ENCODE results near the gene FAM118B.

FAM118B gene

DNA sequence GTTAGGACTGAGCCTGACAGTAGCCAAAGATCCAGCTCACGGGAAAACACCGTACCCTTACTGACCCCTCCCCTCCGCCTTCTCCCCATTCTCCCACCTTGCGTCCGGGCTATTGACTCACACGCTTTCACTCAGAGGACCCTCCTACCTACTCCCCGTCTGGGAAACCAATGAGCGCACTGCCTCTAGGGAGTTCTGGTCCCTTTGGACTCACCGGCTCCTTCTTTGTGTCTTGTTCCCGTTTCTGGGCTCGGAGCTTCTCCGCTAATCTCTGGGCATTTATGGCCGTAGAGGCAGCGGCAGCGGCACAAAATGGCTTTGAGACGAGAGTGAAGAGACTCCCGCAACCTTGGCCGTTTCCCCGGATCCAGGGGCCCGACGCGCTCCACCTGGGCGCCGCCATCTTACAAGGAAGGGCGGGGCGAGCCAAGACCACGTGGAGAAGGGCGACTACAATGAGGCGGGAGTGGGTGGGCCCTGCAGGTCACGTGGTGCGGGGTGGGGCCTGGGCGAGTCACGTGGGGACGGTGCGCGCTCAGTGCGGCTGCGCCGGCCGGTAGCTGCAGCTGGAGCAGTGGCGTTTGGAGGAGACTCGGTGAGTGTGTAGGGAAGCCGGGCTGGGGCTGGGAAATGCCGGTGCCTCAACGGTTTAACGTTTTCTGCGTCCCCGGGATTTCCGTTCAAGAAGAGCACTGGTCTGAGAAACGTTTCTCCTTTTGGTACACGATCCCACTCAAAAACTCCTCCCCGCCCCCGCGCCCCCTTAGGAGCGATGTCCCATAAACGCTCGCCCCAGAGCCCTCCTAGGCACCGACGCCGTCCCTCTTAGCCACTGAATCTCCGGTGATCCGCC lies at the start of gene FAM118B, which contains the start of gene RPUSD4:
TSS of gene FAM118B (plus strand) at position 547 of the 853 bp plus-strand sequence. CDS start 23,220 bp downstream, outside the sequence.
TSS of gene RPUSD4 (minus strand) at position 415 of the 853 bp plus-strand sequence. CDS start at position 403, 12 bp downstream.
- H3K9ac ChIP-seq, result peak within 1 kb of the TSS; percentile 93
- peaks cover 29% of the 10 kb centered on the region for H3K4me1 ChIP-seq
- no peaks in the 10 kb centered on the region for H3K27me3 ChIP-seq
- H3K27ac ChIP-seq, result peak within 1 kb of the TSS; percentile 89
- TF ChIP-seq Cebpa-rat (IDR thresholded peaks at IDR 0.05), result no peak
- H4K20me1 ChIP-seq, result peaks cover 12% of the 10 kb centered on the region
- H3K9me3 ChIP-seq, result no peaks in the 10 kb centered on the region
- H3K4me2 ChIP-seq, result peak within 1 kb of the TSS; percentile 95
- H3K36me3 ChIP-seq, result peaks cover 37% of the 10 kb centered on the region
- H3K4me3 ChIP-seq, result peak within 1 kb of the TSS; percentile 85

DNA sequence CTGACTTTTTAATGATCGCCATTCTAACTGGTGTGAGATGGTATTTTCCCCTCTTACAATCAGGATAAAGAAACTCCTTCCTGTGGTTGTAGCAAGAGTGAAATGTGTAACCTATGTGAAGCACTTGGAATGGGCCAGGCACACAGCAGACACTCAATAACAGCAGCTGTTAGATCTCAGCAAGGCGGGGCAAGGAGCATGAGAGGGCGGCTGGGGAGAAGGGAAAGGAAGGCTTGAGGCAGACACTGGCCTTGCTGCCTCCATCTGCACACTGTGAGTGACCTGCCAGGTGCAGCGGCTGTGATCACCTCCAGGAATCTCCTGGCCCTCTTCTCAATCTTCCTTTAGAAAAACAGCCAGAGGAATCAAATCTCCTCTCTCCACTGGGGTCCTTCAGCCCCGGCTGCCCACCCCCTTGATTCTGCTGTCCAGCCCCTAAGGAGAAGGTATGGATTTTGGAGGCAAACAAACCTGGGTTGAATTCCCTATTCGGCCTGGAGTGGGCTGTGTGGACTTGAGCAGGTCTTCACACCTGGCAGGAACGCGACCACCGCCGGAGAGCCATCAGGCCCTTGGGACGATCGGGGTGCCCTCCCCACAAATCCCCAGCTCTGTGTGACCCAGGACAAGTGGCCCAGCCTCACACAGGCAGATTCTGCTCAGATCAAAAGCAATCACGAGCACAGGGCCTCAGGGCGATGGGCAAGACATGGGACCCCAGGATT lies 49.1 kb upstream of the FAM118B start:
- no peak overlapping the region for H3K4me3 ChIP-seq
- H3K27ac ChIP-seq, result peak overlapping the region; percentile 81
- peak overlapping the region; percentile 77 for H3K4me2 ChIP-seq
- no peaks in the 10 kb centered on the region for H3K27me3 ChIP-seq
- no peak for TF ChIP-seq Cebpa-rat (IDR thresholded peaks at IDR 0.05)
- peaks cover 94% of the 10 kb centered on the region for H3K4me1 ChIP-seq
- no peaks in the 10 kb centered on the region for H3K9me3 ChIP-seq
- H4K20me1 ChIP-seq, result no peaks in the 10 kb centered on the region
- no peaks in the 10 kb centered on the region for H3K36me3 ChIP-seq
- H3K9ac ChIP-seq, result peak overlapping the region; percentile 69; the same call in 1 of the 2 replicates

DNA sequence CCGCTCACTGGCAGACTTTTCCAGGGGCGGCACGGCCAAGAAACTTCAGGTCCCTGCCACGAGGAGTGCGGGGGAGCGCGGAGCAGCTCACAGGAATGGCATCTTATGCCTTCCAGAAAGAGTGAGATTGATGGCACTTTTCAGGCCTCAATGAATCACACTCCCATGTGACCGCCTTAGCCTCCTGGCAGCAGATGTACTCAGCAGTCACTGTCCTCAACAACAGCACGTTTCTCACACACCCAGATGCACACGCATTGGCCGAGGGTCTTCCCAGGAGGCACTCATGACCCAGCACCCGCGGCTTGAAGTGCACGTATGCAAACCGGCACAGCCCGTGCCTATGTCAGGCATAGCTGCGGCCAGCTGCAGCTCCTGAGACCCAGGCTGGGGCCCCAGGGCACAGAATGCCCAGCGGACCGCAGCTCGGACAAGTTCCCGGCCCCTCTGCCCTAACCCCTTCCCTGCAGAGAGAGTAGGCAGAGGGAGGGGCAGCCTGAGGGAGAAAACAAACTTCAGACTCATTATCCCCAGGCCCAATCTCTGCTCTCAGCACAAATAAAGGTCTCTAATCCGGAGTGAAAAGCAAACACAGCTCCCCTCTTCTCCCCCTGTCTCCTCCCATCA lies 48.4 kb upstream of the FAM118B start:
- Histone ChIP-seq H3K27ac (peak overlapping the region; percentile 81), H3K9me3 (no peaks in the 10 kb centered on the region), H4K20me1 (no peaks in the 10 kb centered on the region), H3K36me3 (no peaks in the 10 kb centered on the region), H3K9ac (peak overlapping the region; percentile 69), H3K27me3 (no peaks in the 10 kb centered on the region), H3K4me2 (peak overlapping the region; percentile 77), H3K4me3 (0 out of 2 replicates have a peak overlapping the region, but pooled peaks have one; percentile 4), H3K4me1 (peaks cover 94% of the 10 kb centered on the region)
- no peak for TF ChIP-seq Cebpa-rat (IDR thresholded peaks at IDR 0.05)

DNA sequence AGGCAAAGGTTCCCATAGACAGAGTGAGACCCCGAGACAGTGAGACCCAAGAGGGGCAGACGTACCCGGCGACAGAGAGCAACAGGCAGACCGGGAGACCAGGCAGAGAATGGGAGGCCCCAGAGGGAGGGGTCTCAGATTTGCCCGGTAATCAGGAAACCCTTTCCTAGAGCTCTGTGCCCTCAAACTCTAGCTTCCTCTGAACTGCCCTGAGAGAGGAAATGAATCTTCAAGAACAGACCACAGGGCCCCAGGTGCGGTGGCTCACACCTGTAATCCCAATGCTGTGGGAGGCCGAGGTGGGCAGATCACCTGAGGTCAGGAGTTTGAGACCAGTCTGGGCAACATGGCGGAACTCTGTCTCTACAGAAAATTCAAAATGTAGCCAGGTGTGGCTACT lies 47.8 kb upstream of the FAM118B start:
- TF ChIP-seq Cebpa-rat (IDR thresholded peaks at IDR 0.05), result no peak
- H3K36me3 ChIP-seq, result no peaks in the 10 kb centered on the region
- no peaks in the 10 kb centered on the region for H3K9me3 ChIP-seq
- peak overlapping the region; percentile 69 for H3K9ac ChIP-seq
- peak overlapping the region; percentile 77 for H3K4me2 ChIP-seq
- H3K4me1 ChIP-seq, result peaks cover 92% of the 10 kb centered on the region
- H3K27me3 ChIP-seq, result no peaks in the 10 kb centered on the region
- no peaks in the 10 kb centered on the region for H4K20me1 ChIP-seq
- 0 out of 2 replicates have a peak overlapping the region, but pooled peaks have one; percentile 4 for H3K4me3 ChIP-seq
- H3K27ac ChIP-seq, result peak overlapping the region; percentile 81

DNA sequence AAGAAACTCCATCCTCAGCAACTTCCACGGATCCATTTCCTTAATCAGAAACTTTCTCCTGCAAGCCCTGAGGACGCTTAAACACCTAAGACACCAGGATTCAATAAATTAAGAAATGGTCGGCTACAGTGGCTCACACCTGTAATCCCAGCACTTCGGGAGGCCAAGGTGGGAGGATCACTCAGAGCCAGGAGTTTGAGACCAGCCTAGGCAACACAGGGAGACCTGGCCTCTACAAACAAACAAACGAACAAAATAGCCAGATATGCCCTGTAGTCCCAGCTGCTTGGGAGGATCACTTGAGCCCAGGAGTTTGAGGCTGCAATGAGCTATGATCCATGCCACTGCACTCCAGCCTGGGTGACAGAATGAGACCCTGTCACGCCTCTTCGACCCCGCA lies 46.8 kb upstream of the FAM118B start:
- no peak overlapping the region for H3K9ac ChIP-seq
- H3K27ac ChIP-seq, result peak overlapping the region; percentile 53
- no peaks in the 10 kb centered on the region for H3K36me3 ChIP-seq

DNA sequence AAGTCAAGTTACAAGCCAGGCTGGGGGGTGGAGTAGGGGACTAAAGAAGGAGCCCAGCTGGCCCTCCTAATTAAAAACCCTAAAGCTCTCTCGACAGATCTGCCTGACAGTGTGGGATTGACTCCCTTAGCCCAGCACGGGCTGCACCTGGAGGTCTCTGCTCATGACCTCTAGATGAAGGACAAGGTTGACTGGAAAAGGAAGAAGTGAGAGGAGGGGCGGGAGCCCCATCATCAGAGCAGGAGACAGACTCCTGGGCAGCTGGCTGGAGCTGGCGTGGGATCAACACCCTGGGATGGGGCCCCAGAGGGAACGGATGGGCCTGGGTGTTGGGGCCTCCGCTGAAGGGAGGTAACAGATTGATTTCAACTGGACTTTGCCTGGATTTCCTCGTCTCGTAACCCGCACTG lies 46.3 kb upstream of the FAM118B start:
- Histone ChIP-seq H3K9me3 (no peaks in the 10 kb centered on the region), H3K27me3 (no peaks in the 10 kb centered on the region), H3K4me2 (peak overlapping the region; percentile 77), H3K4me3 (no peak overlapping the region), H3K27ac (peak overlapping the region; percentile 53), H3K36me3 (no peaks in the 10 kb centered on the region), H3K4me1 (peaks cover 77% of the 10 kb centered on the region), H4K20me1 (no peaks in the 10 kb centered on the region), H3K9ac (no peak overlapping the region)
- TF ChIP-seq Cebpa-rat (IDR thresholded peaks at IDR 0.05), result no peak

More for the DNA sequence above, 46.8 kb upstream of the FAM118B start:
- peak overlapping the region; percentile 77 for H3K4me2 ChIP-seq
- H4K20me1 ChIP-seq, result no peaks in the 10 kb centered on the region
- no peak for TF ChIP-seq Cebpa-rat (IDR thresholded peaks at IDR 0.05)
- peaks cover 82% of the 10 kb centered on the region for H3K4me1 ChIP-seq
- no peaks in the 10 kb centered on the region for H3K27me3 ChIP-seq
- no peak overlapping the region for H3K4me3 ChIP-seq
- H3K9me3 ChIP-seq, result no peaks in the 10 kb centered on the region

DNA sequence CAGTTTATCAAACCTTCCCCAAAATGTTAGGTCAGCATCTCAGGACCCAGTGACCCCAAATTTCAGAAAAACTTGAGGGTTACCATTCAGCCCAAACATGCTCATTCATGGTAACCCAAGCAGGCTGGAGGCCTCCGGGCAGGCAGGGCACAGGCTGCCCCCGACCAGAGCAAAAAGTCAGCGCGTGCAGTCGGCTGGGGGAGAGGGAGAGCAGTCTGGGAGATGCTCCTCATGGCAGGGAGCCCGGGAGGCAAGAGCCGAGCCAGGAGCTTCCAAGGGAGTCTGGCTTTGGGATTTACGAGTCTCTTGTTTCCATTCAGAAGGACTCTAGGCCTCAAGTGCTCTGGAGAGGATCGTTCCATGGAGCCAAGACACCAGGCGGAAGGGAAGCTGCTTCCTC lies 45.8 kb upstream of the FAM118B start:
- Histone ChIP-seq H3K9me3 (no peaks in the 10 kb centered on the region), H3K4me1 (peaks cover 72% of the 10 kb centered on the region), H3K9ac (no peak overlapping the region), H3K27me3 (no peaks in the 10 kb centered on the region), H3K36me3 (no peaks in the 10 kb centered on the region), H3K4me3 (no peak overlapping the region), H4K20me1 (no peaks in the 10 kb centered on the region), H3K27ac (peak overlapping the region; percentile 53; the same call in 1 of the 2 replicates), H3K4me2 (peak overlapping the region; percentile 77)
- TF ChIP-seq Cebpa-rat (IDR thresholded peaks at IDR 0.05), result no peak

DNA sequence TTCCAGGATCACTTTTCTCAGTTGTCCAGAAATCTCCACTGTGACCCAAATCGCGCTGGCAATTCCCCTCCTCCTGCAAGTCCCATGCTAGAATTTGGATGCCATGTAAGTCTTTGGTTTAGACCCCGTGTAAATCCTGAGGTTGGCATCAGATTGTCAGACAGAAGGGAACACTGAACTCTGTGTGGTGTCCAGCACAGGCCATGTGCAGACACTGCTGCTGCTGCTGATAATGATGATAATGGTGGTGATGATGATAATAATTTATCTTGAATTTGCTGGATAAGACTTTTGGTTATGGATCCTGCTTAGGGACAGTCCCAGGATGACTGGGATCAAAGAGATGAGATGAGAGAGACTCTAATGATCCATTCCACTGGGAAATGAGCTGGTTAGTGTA lies 45.2 kb upstream of the FAM118B start:
- H3K9ac ChIP-seq, result no peak overlapping the region
- no peak overlapping the region for H3K4me3 ChIP-seq
- H3K27me3 ChIP-seq, result no peaks in the 10 kb centered on the region
- TF ChIP-seq Cebpa-rat (IDR thresholded peaks at IDR 0.05), result no peak
- peaks cover 71% of the 10 kb centered on the region for H3K4me1 ChIP-seq
- no peaks in the 10 kb centered on the region for H3K9me3 ChIP-seq
- H4K20me1 ChIP-seq, result no peaks in the 10 kb centered on the region
- no peaks in the 10 kb centered on the region for H3K36me3 ChIP-seq
- H3K4me2 ChIP-seq, result peak overlapping the region; percentile 77; the same call in 1 of the 2 replicates
- 0 out of 2 replicates have a peak overlapping the region, but pooled peaks have one; percentile 53 for H3K27ac ChIP-seq

DNA sequence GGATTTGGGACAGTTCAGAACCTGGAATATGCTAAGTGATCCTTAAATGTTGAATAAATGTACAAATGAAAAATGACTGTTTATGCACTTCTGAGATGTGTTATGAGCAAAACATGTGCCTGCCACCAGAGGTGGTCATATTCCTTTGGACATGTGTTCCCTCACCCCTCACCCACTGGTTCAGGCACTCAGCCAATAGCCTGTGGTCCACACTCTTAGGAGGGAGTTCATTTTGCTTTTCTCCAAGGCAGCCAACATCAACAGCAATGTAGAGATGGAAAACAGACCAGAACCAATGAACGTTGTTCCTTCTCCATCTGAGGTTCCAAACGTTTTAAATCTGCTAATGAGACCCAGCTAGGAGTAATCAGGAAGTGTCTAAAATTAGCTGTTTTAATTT lies 44.1 kb upstream of the FAM118B start:
- H3K27me3 ChIP-seq, result no peaks in the 10 kb centered on the region
- peak overlapping the region; percentile 38 for H3K4me2 ChIP-seq

More for the DNA sequence above, 44.1 kb upstream of the FAM118B start:
- H3K4me1 ChIP-seq, result peaks cover 77% of the 10 kb centered on the region
- H3K36me3 ChIP-seq, result no peaks in the 10 kb centered on the region
- H3K9me3 ChIP-seq, result no peaks in the 10 kb centered on the region
- no peak overlapping the region for H3K9ac ChIP-seq
- H3K4me3 ChIP-seq, result no peak overlapping the region
- TF ChIP-seq Cebpa-rat (IDR thresholded peaks at IDR 0.05), result no peak
- H3K27ac ChIP-seq, result no peak overlapping the region
- H4K20me1 ChIP-seq, result no peaks in the 10 kb centered on the region

Measured in BLaER1 (cell line).